ENCODE data around the gene ADD1. TPM values are rescaled to one million over a fixed set of nuclear protein-coding genes. Genes with fewer than 3 reads are reported as not detected.

The ADD1 gene
- total and polyA plus RNA-seq, 4 experiments from 2014 or later: 159 to 293 (median 230) TPM

DNA sequence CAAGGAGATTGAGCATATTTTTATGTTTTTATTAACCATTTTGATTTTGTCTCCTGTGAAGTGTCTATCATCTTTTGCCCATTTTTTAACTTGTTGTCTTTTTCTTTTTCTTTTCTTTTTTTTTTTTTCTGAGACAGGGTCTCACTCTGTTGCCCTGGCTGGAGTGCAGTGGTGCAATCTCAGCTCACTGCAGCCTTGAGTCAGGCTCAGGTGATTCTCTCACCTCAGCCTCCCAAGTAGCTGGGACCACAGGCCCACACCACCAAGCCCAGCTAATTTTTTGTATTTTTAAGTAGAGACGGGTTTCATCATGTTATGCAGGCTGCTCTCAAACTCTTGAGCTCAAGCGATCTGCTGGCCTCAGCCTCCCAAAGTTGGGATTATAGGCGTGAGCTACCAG lies 4.6 kb upstream of the ADD1 start:
- Mint-ChIP-seq H3K4me1 (peaks cover 36 to 74% (median 48%) of the 10 kb centered on the region in 4 donors), H3K9me3 (no peaks in the 10 kb centered on the region), H3K27ac (peak overlapping the region; percentile 64 to 95 (median 84)), H3K27me3 (no peaks in the 10 kb centered on the region), H3K36me3 (peaks cover 4 to 9% of the 10 kb centered on the region in 2 donors), H3K4me3 (peak overlapping the region; percentile 15 to 92 (median 83))
- intact Hi-C loops (cut with micrococcal nuclease): loop anchor here (2.0 to 5.0 kb wide), 2 partner anchors 26 to 42 kb away; no protein-coding TSS in a partner anchor
- peaks cover 74% of the 10 kb centered on the region for H3K4me1 ChIP-seq (ENCODE audit: insufficient read depth, low read length)
- DNase-seq: no peak
- no peaks in the 10 kb centered on the region for H3K36me3 ChIP-seq (ENCODE audit: insufficient read depth, low read length)
- no peaks in the 10 kb centered on the region for H3K9me3 ChIP-seq (ENCODE audit: control insufficient read depth in 1 of 2, low read length in 2 of 2)
- peak overlapping the region; percentile 55 for H3K27ac ChIP-seq (ENCODE audit: low read depth, low read length)
- CTCF ChIA-PET (ENCODE audit: partially characterized antibody): interaction anchor here (0.6 to 1.6 kb wide), 6 partner anchors 21 to 77 kb away, joined by 3 to 4 read pairs (median 3); no protein-coding TSS in a partner anchor
- H3K27me3 ChIP-seq (ENCODE audit: insufficient read depth, low read length): no peaks in the 10 kb centered on the region
- peak overlapping the region in 1 of 2 donors; percentile 54 for H3K4me3 ChIP-seq (ENCODE audit: low read length in 2 of 2)
- POLR2A ChIA-PET (ENCODE audit: partially characterized antibody): interaction anchor here (1.0 to 2.5 kb wide), 10 partner anchors 13 to 830 kb away, joined by 3 to 15 read pairs (median 5); partner anchors contain the start of gene TNIP2

DNA sequence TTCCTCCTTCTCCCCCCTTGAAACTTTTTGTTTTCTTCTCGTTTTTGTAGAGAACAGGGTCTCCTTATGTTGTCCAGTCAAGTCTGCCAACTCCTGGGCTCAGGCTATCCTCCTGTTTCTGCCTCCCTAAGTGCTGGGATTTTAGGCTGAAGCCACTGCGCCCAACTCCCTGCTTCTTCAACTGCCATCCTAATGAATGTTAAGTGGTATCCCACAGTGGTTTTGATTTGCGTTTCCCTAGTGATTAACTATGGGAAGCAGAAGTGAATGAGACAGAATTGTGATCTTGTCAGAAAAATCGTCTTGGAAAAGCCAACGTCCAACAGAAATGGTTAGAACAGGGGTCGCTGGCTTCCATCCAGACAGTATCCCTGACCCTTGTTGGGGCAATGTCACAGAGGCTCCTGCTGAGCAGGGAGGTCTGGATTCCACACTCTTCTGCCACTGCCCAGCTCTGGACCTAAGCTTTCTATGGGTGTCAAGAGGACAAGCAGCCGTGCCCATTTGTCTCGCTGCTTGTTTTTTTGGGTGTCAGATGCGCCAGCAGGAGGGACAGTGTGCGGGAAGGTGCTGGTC lies 869 bp upstream of the ADD1 start:
- no peaks in the 10 kb centered on the region for H3K27me3 Mint-ChIP-seq
- peak overlapping the region; percentile 84 for H3K27ac ChIP-seq (ENCODE audit: low read depth, low read length)
- intact Hi-C loops (cut with micrococcal nuclease): loop anchor here (1.0 to 5.0 kb wide), 3 partner anchors 85 to 121 kb away; partner anchors contain the start of genes GRK4, NOP14 and TNIP2
- ChIA-PET POLR2A (ENCODE audit: partially characterized antibody) (interaction anchor here (1.0 to 2.9 kb wide), 7 partner anchors 8 to 93 kb away, joined by 4 to 15 read pairs (median 5); no protein-coding TSS in a partner anchor), CTCF (ENCODE audit: partially characterized antibody) (no interaction called here)
- peaks cover 4 to 10% of the 10 kb centered on the region in 2 donors for H3K36me3 Mint-ChIP-seq
- no peaks in the 10 kb centered on the region for H3K9me3 ChIP-seq (ENCODE audit: control insufficient read depth in 1 of 2, low read length in 2 of 2)
- no peak for DNase-seq
- H3K27me3 ChIP-seq (ENCODE audit: insufficient read depth, low read length): no peaks in the 10 kb centered on the region
- H3K4me3 Mint-ChIP-seq: peak overlapping the region; percentile 74 to 90 (median 77)
- H3K4me1 Mint-ChIP-seq: peaks cover 42 to 72% (median 49%) of the 10 kb centered on the region in 4 donors
- H3K4me1 ChIP-seq (ENCODE audit: insufficient read depth, low read length): peaks cover 71% of the 10 kb centered on the region
- no peaks in the 10 kb centered on the region for H3K36me3 ChIP-seq (ENCODE audit: insufficient read depth, low read length)
- H3K4me3 ChIP-seq (ENCODE audit: low read length in 2 of 2): peak overlapping the region; percentile 65 to 72
- peaks cover 0 to 1% (median 0%) of the 10 kb centered on the region in 8 donors for H3K9me3 Mint-ChIP-seq
- peak overlapping the region; percentile 65 to 95 (median 84) for H3K27ac Mint-ChIP-seq

- Histone ChIP-seq H3K4me3 (ENCODE audit: low read length in 2 of 2) (peak overlapping the region; percentile 72 to 81), H3K27me3 (ENCODE audit: insufficient read depth, low read length) (no peaks in the 10 kb centered on the region), H3K9me3 (ENCODE audit: control insufficient read depth in 1 of 2, low read length in 2 of 2) (no peaks in the 10 kb centered on the region), H3K4me1 (ENCODE audit: insufficient read depth, low read length) (peaks cover 71% of the 10 kb centered on the region), H3K36me3 (ENCODE audit: insufficient read depth, low read length) (no peaks in the 10 kb centered on the region), H3K27ac (ENCODE audit: low read depth, low read length) (peak overlapping the region; percentile 84)
- no peaks in the 10 kb centered on the region for H3K27me3 Mint-ChIP-seq
- peak overlapping the region; percentile 90 to 98 (median 94) for H3K4me3 Mint-ChIP-seq
- peak overlapping the region; percentile 93 to 97 (median 95) for H3K27ac Mint-ChIP-seq
- H3K36me3 Mint-ChIP-seq: peaks cover 4 to 6% of the 10 kb centered on the region in 2 donors
- DNase-seq: peak in 1 of 5 donors; percentile 20
- peaks cover 0 to 1% (median 0%) of the 10 kb centered on the region in 8 donors for H3K9me3 Mint-ChIP-seq
- H3K4me1 Mint-ChIP-seq: peaks cover 38 to 72% (median 46%) of the 10 kb centered on the region in 4 donors
- CTCF ChIA-PET (ENCODE audit: partially characterized antibody): interaction anchor here (2.2 kb wide), 1 partner anchor 81 kb away, joined by 9 read pairs; no protein-coding TSS in a partner anchor
- POLR2A ChIA-PET (ENCODE audit: partially characterized antibody): interaction anchor here (0.6 to 2.9 kb wide), 16 partner anchors 9 to 307 kb away, joined by 3 to 15 read pairs (median 4); partner anchors contain the start of genes GRK4 and NOP14
- intact Hi-C loops (cut with micrococcal nuclease): loop anchor here (1.0 to 5.0 kb wide), 3 partner anchors 87 to 119 kb away; partner anchors contain the start of genes GRK4, NOP14 and TNIP2
Measured at GRCh38 chr4:2843941-2844584, 419 bp downstream of the ADD1 start.

GRCh38 chr4:2846172-2846571 lies 2.5 kb downstream of the ADD1 start:
- no peak overlapping the region for H3K4me3 ChIP-seq (ENCODE audit: low read length in 2 of 2)
- Mint-ChIP-seq H3K9me3 (peaks cover 0 to 1% (median 0%) of the 10 kb centered on the region in 8 donors), H3K4me1 (peaks cover 46 to 78% (median 62%) of the 10 kb centered on the region in 4 donors), H3K27ac (peak overlapping the region in 5 of 7 donors; percentile 49 to 95 (median 66)), H3K4me3 (peak overlapping the region in 7 of 8 donors; percentile 88 to 98 (median 93)), H3K27me3 (no peaks in the 10 kb centered on the region), H3K36me3 (peaks cover 0 to 6% of the 10 kb centered on the region in 2 donors)
- H3K27ac ChIP-seq (ENCODE audit: low read depth, low read length): no peak overlapping the region
- H3K36me3 ChIP-seq (ENCODE audit: insufficient read depth, low read length): no peaks in the 10 kb centered on the region
- ChIA-PET POLR2A (ENCODE audit: partially characterized antibody) (interaction anchor here (1.1 kb wide), 1 partner anchor 32 kb away, joined by 3 read pairs; no protein-coding TSS in a partner anchor), CTCF (ENCODE audit: partially characterized antibody) (interaction anchor here (1.1 to 2.2 kb wide), 2 partner anchors 16 to 83 kb away, joined by 5 to 9 read pairs; no protein-coding TSS in a partner anchor)
- peaks cover 73% of the 10 kb centered on the region for H3K4me1 ChIP-seq (ENCODE audit: insufficient read depth, low read length)
- intact Hi-C loops (cut with micrococcal nuclease): no loop called here
- DNase-seq: no peak
- H3K27me3 ChIP-seq (ENCODE audit: insufficient read depth, low read length): no peaks in the 10 kb centered on the region
- no peaks in the 10 kb centered on the region for H3K9me3 ChIP-seq (ENCODE audit: control insufficient read depth in 1 of 2, low read length in 2 of 2)

DNA sequence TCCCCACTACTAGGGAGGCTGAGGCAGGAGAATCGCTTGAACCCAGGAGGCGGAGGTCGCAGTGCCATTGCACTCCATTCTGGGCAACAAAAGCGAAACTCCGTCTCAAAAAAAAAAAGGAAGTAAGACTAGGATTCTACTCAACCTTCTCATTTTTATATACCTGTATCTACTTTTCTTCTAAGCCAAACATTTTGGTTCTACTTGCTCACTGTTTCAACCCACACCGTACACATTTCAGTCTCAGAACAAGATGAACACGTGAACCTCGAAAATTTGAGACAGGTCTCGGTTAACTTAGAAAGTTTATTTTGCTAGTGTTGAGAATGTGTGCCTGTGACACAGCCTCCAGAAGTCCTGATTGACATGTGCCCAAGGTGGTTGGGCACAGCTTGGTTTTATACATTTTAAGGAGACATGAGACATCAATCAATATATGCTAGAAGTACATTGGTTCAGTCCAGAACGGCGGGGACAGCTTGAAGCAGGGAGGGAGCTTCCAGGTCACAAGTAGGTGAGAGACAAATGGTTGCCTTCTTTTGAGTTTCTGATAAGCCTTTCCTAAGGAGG lies 3.7 kb downstream of the ADD1 start:
- peak overlapping the region in 6 of 7 donors; percentile 9 to 85 (median 65) for H3K27ac Mint-ChIP-seq
- Histone ChIP-seq H3K4me1 (ENCODE audit: insufficient read depth, low read length) (peaks cover 82% of the 10 kb centered on the region), H3K27me3 (ENCODE audit: insufficient read depth, low read length) (no peaks in the 10 kb centered on the region), H3K27ac (ENCODE audit: low read depth, low read length) (no peak overlapping the region), H3K4me3 (ENCODE audit: low read length in 2 of 2) (no peak overlapping the region), H3K36me3 (ENCODE audit: insufficient read depth, low read length) (no peaks in the 10 kb centered on the region), H3K9me3 (ENCODE audit: control insufficient read depth in 1 of 2, low read length in 2 of 2) (no peaks in the 10 kb centered on the region)
- H3K36me3 Mint-ChIP-seq: peaks cover 0 to 6% of the 10 kb centered on the region in 2 donors
- CTCF ChIA-PET (ENCODE audit: partially characterized antibody): interaction anchor here (1.1 kb wide), 1 partner anchor 15 kb away, joined by 5 read pairs; no protein-coding TSS in a partner anchor
- no peak for DNase-seq
- H3K4me1 Mint-ChIP-seq: peaks cover 51 to 85% (median 70%) of the 10 kb centered on the region in 4 donors
- no peaks in the 10 kb centered on the region for H3K27me3 Mint-ChIP-seq
- POLR2A ChIA-PET (ENCODE audit: partially characterized antibody): interaction anchor here (1.1 to 1.2 kb wide), 2 partner anchors 12 to 31 kb away, joined by 3 to 6 read pairs; no protein-coding TSS in a partner anchor
- H3K4me3 Mint-ChIP-seq: peak overlapping the region in 3 of 8 donors; percentile 31 to 74 (median 37)
- intact Hi-C loops (cut with micrococcal nuclease): no loop called here
- peaks cover 0 to 1% (median 0%) of the 10 kb centered on the region in 8 donors for H3K9me3 Mint-ChIP-seq

- Histone ChIP-seq H3K4me3 (ENCODE audit: low read length in 2 of 2) (no peak overlapping the region), H3K4me1 (ENCODE audit: insufficient read depth, low read length) (peaks cover 85% of the 10 kb centered on the region), H3K36me3 (ENCODE audit: insufficient read depth, low read length) (no peaks in the 10 kb centered on the region), H3K27me3 (ENCODE audit: insufficient read depth, low read length) (no peaks in the 10 kb centered on the region), H3K27ac (ENCODE audit: low read depth, low read length) (no peak overlapping the region), H3K9me3 (ENCODE audit: control insufficient read depth in 1 of 2, low read length in 2 of 2) (no peaks in the 10 kb centered on the region)
- POLR2A ChIA-PET (ENCODE audit: partially characterized antibody): no interaction called here
- CTCF ChIA-PET (ENCODE audit: partially characterized antibody): interaction anchor here (0.7 to 0.8 kb wide), 2 partner anchors 9 to 24 kb away, joined by 3 to 4 read pairs; no protein-coding TSS in a partner anchor
- peaks cover 0 to 9% of the 10 kb centered on the region in 2 donors for H3K36me3 Mint-ChIP-seq
- H3K27me3 Mint-ChIP-seq: no peaks in the 10 kb centered on the region
- H3K4me1 Mint-ChIP-seq: peaks cover 48 to 83% (median 68%) of the 10 kb centered on the region in 4 donors
- DNase-seq: no peak
- H3K27ac Mint-ChIP-seq: peak overlapping the region in 3 of 7 donors; percentile 25 to 69 (median 27)
- peaks cover 0 to 1% (median 0%) of the 10 kb centered on the region in 8 donors for H3K9me3 Mint-ChIP-seq
- intact Hi-C loops (cut with micrococcal nuclease): no loop called here
- H3K4me3 Mint-ChIP-seq: peak overlapping the region in 1 of 8 donors; percentile 14
Measured at GRCh38 chr4:2848449-2848848, 4.8 kb downstream of the ADD1 start.
